WTC11 (cell line): ENCODE data around the gene CYP3A4. TPM values are rescaled to one million over a fixed set of nuclear protein-coding genes. Genes with fewer than 3 reads are reported as not detected.

Experiments
- ATAC-seq: fragments of 200-7000 bp; cut with Tn5 transposase; 2 replicates; pipeline ENCODE4 v1.10.0; 2021; ENCODE audit warnings: mild to moderate bottlenecking, moderate library complexity
- CTCF ChIA-PET: fragments of 300-600 bp; sonication (Branson Sonifier 250); formaldehyde crosslinking; loops from one replicate; lab custom pipeline; 2021; ENCODE audit warnings: antibody characterized with exemption; lab: Charles Lee
- POLR2A ChIA-PET: fragments of 350-600 bp; sonication (Branson Sonifier 250); formaldehyde crosslinking; loops from one replicate; lab custom pipeline; 2021; ENCODE audit warnings: antibody characterized with exemption; lab: Charles Lee
- DNase-seq: peaks from one replicate; pipeline ENCODE4 v3.0.0; 2021; ENCODE audit warnings: low spot score
- H3K27ac Mint-ChIP-seq: 2 replicates; pipeline ENCODE4 v1.8.0; 2021; ENCODE audit warnings: mixed read lengths
- H3K27me3 Mint-ChIP-seq: 2 replicates; pipeline ENCODE4 v1.8.0; 2021; ENCODE audit warnings: low read depth, mild to moderate bottlenecking, moderate library complexity, mixed read lengths
- H3K36me3 Mint-ChIP-seq: 2 replicates; pipeline ENCODE4 v1.8.0; 2021; ENCODE audit warnings: mixed read lengths
- H3K4me1 Mint-ChIP-seq: 2 replicates; pipeline ENCODE4 v1.8.0; 2022; ENCODE audit warnings: mixed read lengths
- H3K4me3 Mint-ChIP-seq: 2 replicates; pipeline ENCODE4 v1.8.0; 2021; ENCODE audit warnings: mild to moderate bottlenecking, moderate library complexity, mixed read lengths
- H3K9me3 Mint-ChIP-seq: 2 replicates; pipeline ENCODE4 v1.8.0; 2021; ENCODE audit warnings: mixed read lengths
- CTCF ChIP-seq: fragments of 200-600 bp; IDR thresholded peaks from 2 replicates; pipeline ENCODE4 v1.8.0; 2022; ENCODE audit warnings: antibody characterized with exemption
- ETV6 ChIP-seq: sonication (generic); formaldehyde crosslinking; IDR thresholded peaks from 2 replicates; pipeline ENCODE4 v1.8.1; 2022; ENCODE audit warnings: mild to moderate bottlenecking, missing genetic modification reagents
- FOXP1 ChIP-seq: sonication (generic); formaldehyde crosslinking; IDR thresholded peaks from 2 replicates; pipeline ENCODE4 v1.8.0; 2022; ENCODE audit warnings: missing genetic modification reagents, mild to moderate bottlenecking, moderate library complexity, borderline replicate concordance
- GTF2I ChIP-seq: fragments of 250-450 bp; sonication (Bioruptor Pico); conservative IDR thresholded peaks from 2 replicates; pipeline ENCODE4 v1.4.0; 2021; ENCODE audit warnings: mild to moderate bottlenecking
- KAT7 ChIP-seq: sonication (generic); formaldehyde crosslinking; IDR thresholded peaks from 2 replicates; pipeline ENCODE4 v1.8.1; 2023; ENCODE audit warnings: missing genetic modification reagents, mild to moderate bottlenecking, borderline replicate concordance
- OVOL2 ChIP-seq: fragments of 250-450 bp; sonication (Bioruptor Pico); IDR thresholded peaks from 2 replicates; pipeline ENCODE4 v1.9.0; 2021; ENCODE audit warnings: mild to moderate bottlenecking, borderline replicate concordance
- TP53 ChIP-seq: sonication (generic); formaldehyde crosslinking; IDR thresholded peaks from 2 replicates; pipeline ENCODE4 v1.8.1; 2023; ENCODE audit warnings: mild to moderate bottlenecking, missing genetic modification reagents
- ZBTB21 ChIP-seq: sonication (generic); formaldehyde crosslinking; IDR thresholded peaks from 2 replicates; pipeline ENCODE4 v1.8.1; 2023; ENCODE audit warnings: mild to moderate bottlenecking, missing genetic modification reagents, borderline replicate concordance
- ZNF416 ChIP-seq: fragments of 250-450 bp; sonication (Bioruptor Pico); IDR thresholded peaks from 2 replicates; pipeline ENCODE4 v1.9.0; 2021; ENCODE audit warnings: mild to moderate bottlenecking, inconsistent platforms
- ZNF532 ChIP-seq: fragments of 250-450 bp; sonication (Bioruptor Pico); IDR thresholded peaks from 2 replicates; pipeline ENCODE4 v1.9.0; 2021; ENCODE audit warnings: mild to moderate bottlenecking, borderline replicate concordance
- total RNA-seq: library from RNA; stranded (reverse); gene quantifications from 3 replicates; pipeline ENCODE4 v1.2.3, GENCODE V29; 2021
- TF ChIP-seq, protein P1 (sequence below): sonication (generic); formaldehyde crosslinking; conservative IDR thresholded peaks from 2 replicates; pipeline ENCODE4 v1.8.1; 2022; ENCODE audit warnings: mild to moderate bottlenecking, missing genetic modification reagents
- TF ChIP-seq, protein P2 (sequence below): sonication (generic); formaldehyde crosslinking; IDR thresholded peaks from 2 replicates; pipeline ENCODE4 v1.8.1; 2022; ENCODE audit warnings: mild to moderate bottlenecking, moderate library complexity, missing genetic modification reagents
- TF ChIP-seq, protein P3 (sequence below): sonication (generic); formaldehyde crosslinking; IDR thresholded peaks from 2 replicates; pipeline ENCODE4 v1.8.0; 2022; ENCODE audit warnings: missing genetic modification reagents
- TF ChIP-seq, protein P4 (sequence below): fragments of 250-450 bp; sonication (Bioruptor Pico); IDR thresholded peaks from 2 replicates; pipeline ENCODE4 v1.9.0; 2021; ENCODE audit warnings: moderate library complexity, mild to moderate bottlenecking, inconsistent platforms, borderline replicate concordance
- TF ChIP-seq, protein P5 (sequence below): sonication (generic); formaldehyde crosslinking; IDR thresholded peaks from 2 replicates; pipeline ENCODE4 v1.8.1; 2023; ENCODE audit warnings: mild to moderate bottlenecking, missing genetic modification reagents, borderline replicate concordance
- TF ChIP-seq, protein P6 (sequence below): sonication (generic); formaldehyde crosslinking; IDR thresholded peaks from 2 replicates; pipeline ENCODE4 v1.8.0; 2022; ENCODE audit warnings: mild to moderate bottlenecking, missing genetic modification reagents
- TF ChIP-seq, protein P7 (sequence below): fragments of 250-450 bp; sonication (Bioruptor Pico); IDR thresholded peaks from 2 replicates; pipeline ENCODE4 v1.8.0; 2021; ENCODE audit warnings: mild to moderate bottlenecking

CYP3A4 gene
- total RNA-seq, 1 experiment from 2014 or later = 0.33 TPM

GRCh38 chr7:99779949-99780348 lies 4.0 kb downstream of the CYP3A4 start (continued):
- TF ChIP-seq FOXP1 (CRISPR knock-in tag) = no peak
- no peak for TF ChIP-seq OVOL2 (CRISPR knock-in tag)

- no peak overlapping the region for H3K4me3 Mint-ChIP-seq
- DNase-seq = no peak
- H3K27ac Mint-ChIP-seq = no peak overlapping the region
- CTCF ChIA-PET = no interaction called here
- POLR2A ChIA-PET = no interaction called here
- ATAC-seq = no peak
- H3K36me3 Mint-ChIP-seq = no peaks in the 10 kb centered on the region
- H3K27me3 Mint-ChIP-seq = peaks cover 15% of the 10 kb centered on the region
- no peaks in the 10 kb centered on the region for H3K9me3 Mint-ChIP-seq
- H3K4me1 Mint-ChIP-seq = peaks cover 8% of the 10 kb centered on the region; the same call in 1 of the 2 replicates
- TF ChIP-seq, protein P1, sequence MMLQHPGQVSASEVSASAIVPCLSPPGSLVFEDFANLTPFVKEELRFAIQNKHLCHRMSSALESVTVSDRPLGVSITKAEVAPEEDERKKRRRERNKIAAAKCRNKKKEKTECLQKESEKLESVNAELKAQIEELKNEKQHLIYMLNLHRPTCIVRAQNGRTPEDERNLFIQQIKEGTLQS (CRISPR knock-in tag) = no peak
- TF ChIP-seq ETV6 = no peak
- no peak for TF ChIP-seq CTCF
- TF ChIP-seq GTF2I (CRISPR knock-in tag) = no peak
- TF ChIP-seq ZBTB21 = no peak
- no peak for TF ChIP-seq TP53 (CRISPR knock-in tag)
- TF ChIP-seq, protein P2, sequence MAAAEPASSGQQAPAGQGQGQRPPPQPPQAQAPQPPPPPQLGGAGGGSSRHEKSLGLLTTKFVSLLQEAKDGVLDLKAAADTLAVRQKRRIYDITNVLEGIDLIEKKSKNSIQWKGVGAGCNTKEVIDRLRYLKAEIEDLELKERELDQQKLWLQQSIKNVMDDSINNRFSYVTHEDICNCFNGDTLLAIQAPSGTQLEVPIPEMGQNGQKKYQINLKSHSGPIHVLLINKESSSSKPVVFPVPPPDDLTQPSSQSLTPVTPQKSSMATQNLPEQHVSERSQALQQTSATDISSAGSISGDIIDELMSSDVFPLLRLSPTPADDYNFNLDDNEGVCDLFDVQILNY (CRISPR knock-in tag) = no peak
- TF ChIP-seq, protein P3, sequence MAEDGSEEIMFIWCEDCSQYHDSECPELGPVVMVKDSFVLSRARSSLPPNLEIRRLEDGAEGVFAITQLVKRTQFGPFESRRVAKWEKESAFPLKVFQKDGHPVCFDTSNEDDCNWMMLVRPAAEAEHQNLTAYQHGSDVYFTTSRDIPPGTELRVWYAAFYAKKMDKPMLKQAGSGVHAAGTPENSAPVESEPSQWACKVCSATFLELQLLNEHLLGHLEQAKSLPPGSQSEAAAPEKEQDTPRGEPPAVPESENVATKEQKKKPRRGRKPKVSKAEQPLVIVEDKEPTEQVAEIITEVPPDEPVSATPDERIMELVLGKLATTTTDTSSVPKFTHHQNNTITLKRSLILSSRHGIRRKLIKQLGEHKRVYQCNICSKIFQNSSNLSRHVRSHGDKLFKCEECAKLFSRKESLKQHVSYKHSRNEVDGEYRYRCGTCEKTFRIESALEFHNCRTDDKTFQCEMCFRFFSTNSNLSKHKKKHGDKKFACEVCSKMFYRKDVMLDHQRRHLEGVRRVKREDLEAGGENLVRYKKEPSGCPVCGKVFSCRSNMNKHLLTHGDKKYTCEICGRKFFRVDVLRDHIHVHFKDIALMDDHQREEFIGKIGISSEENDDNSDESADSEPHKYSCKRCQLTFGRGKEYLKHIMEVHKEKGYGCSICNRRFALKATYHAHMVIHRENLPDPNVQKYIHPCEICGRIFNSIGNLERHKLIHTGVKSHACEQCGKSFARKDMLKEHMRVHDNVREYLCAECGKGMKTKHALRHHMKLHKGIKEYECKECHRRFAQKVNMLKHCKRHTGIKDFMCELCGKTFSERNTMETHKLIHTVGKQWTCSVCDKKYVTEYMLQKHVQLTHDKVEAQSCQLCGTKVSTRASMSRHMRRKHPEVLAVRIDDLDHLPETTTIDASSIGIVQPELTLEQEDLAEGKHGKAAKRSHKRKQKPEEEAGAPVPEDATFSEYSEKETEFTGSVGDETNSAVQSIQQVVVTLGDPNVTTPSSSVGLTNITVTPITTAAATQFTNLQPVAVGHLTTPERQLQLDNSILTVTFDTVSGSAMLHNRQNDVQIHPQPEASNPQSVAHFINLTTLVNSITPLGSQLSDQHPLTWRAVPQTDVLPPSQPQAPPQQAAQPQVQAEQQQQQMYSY (CRISPR knock-in tag) = no peak
- no peak for TF ChIP-seq KAT7 (CRISPR knock-in tag)
- TF ChIP-seq, protein P4, sequence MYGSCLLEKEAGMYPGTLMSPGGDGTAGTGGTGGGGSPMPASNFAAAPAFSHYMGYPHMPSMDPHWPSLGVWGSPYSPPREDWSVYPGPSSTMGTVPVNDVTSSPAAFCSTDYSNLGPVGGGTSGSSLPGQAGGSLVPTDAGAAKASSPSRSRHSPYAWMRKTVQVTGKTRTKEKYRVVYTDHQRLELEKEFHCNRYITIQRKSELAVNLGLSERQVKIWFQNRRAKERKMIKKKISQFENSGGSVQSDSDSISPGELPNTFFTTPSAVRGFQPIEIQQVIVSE (CRISPR knock-in tag) = no peak
- TF ChIP-seq, protein P5, sequence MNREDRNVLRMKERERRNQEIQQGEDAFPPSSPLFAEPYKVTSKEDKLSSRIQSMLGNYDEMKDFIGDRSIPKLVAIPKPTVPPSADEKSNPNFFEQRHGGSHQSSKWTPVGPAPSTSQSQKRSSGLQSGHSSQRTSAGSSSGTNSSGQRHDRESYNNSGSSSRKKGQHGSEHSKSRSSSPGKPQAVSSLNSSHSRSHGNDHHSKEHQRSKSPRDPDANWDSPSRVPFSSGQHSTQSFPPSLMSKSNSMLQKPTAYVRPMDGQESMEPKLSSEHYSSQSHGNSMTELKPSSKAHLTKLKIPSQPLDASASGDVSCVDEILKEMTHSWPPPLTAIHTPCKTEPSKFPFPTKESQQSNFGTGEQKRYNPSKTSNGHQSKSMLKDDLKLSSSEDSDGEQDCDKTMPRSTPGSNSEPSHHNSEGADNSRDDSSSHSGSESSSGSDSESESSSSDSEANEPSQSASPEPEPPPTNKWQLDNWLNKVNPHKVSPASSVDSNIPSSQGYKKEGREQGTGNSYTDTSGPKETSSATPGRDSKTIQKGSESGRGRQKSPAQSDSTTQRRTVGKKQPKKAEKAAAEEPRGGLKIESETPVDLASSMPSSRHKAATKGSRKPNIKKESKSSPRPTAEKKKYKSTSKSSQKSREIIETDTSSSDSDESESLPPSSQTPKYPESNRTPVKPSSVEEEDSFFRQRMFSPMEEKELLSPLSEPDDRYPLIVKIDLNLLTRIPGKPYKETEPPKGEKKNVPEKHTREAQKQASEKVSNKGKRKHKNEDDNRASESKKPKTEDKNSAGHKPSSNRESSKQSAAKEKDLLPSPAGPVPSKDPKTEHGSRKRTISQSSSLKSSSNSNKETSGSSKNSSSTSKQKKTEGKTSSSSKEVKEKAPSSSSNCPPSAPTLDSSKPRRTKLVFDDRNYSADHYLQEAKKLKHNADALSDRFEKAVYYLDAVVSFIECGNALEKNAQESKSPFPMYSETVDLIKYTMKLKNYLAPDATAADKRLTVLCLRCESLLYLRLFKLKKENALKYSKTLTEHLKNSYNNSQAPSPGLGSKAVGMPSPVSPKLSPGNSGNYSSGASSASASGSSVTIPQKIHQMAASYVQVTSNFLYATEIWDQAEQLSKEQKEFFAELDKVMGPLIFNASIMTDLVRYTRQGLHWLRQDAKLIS (CRISPR knock-in tag) = no peak
- TF ChIP-seq, protein P6, sequence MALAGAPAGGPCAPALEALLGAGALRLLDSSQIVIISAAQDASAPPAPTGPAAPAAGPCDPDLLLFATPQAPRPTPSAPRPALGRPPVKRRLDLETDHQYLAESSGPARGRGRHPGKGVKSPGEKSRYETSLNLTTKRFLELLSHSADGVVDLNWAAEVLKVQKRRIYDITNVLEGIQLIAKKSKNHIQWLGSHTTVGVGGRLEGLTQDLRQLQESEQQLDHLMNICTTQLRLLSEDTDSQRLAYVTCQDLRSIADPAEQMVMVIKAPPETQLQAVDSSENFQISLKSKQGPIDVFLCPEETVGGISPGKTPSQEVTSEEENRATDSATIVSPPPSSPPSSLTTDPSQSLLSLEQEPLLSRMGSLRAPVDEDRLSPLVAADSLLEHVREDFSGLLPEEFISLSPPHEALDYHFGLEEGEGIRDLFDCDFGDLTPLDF (CRISPR knock-in tag) = no peak
- TF ChIP-seq, protein P7, sequence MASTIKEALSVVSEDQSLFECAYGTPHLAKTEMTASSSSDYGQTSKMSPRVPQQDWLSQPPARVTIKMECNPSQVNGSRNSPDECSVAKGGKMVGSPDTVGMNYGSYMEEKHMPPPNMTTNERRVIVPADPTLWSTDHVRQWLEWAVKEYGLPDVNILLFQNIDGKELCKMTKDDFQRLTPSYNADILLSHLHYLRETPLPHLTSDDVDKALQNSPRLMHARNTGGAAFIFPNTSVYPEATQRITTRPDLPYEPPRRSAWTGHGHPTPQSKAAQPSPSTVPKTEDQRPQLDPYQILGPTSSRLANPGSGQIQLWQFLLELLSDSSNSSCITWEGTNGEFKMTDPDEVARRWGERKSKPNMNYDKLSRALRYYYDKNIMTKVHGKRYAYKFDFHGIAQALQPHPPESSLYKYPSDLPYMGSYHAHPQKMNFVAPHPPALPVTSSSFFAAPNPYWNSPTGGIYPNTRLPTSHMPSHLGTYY (CRISPR knock-in tag) = no peak
- TF ChIP-seq ZNF416 (CRISPR knock-in tag) = no peak
- no peak for TF ChIP-seq ZNF532
These were observed 5.1 kb downstream of the CYP3A4 start for GRCh38 chr7:99778880-99779279.
